ENCODE measurements around the gene MIA2.
"Not testable (repeated sequence)": the region's sequence is repeated elsewhere in the genome, so short reads cannot be mapped to it uniquely, and the experiment has no call there.

- TF ChIP-seq CTCF, POLR2A, POLR2AphosphoS5 (IDR thresholded peaks at IDR 0.05): not testable (repeated sequence)
Observed at GRCh38 chr14:39235466-39235865, 1.8 kb downstream of the MIA2 start.

Measured in prostate gland (tissue), 2 donors.